ENCODE results near the gene DEGS2.

Gene DEGS2

GRCh38 chr14:100153560-100153959, 5.9 kb downstream of the DEGS2 start:
- no peak for TF ChIP-seq CTCF (IDR thresholded peaks at IDR 0.05; ENCODE audit: control insufficient read depth, extremely low read depth, insufficient read depth)
- H3K4me3 ChIP-seq (ENCODE audit: low read depth, low read length) = no peak overlapping the region
- no peak for DNase-seq (ENCODE audit: low read depth)

- no peak for TF ChIP-seq CTCF (IDR thresholded peaks at IDR 0.05; ENCODE audit: control insufficient read depth, extremely low read depth, insufficient read depth)
- H3K4me3 ChIP-seq (ENCODE audit: low read depth, low read length) = no peak overlapping the region
Observed at GRCh38 chr14:100152091-100152490, 7.4 kb downstream of the DEGS2 start.

GRCh38 chr14:100150932-100151587, 8.4 kb downstream of the DEGS2 start:
- H3K4me3 ChIP-seq (ENCODE audit: low read depth, low read length) = no peak overlapping the region
- no peak for DNase-seq (ENCODE audit: low read depth)
- TF ChIP-seq CTCF (IDR thresholded peaks at IDR 0.05; ENCODE audit: control insufficient read depth, extremely low read depth, insufficient read depth) = no peak

More at GRCh38 chr14:100152091-100152490, 7.4 kb downstream of the DEGS2 start:
- DNase-seq (ENCODE audit: low read depth) = no peak

- H3K4me3 ChIP-seq (ENCODE audit: low read depth, low read length) = no peak overlapping the region
- DNase-seq (ENCODE audit: low read depth) = no peak
- TF ChIP-seq CTCF (IDR thresholded peaks at IDR 0.05; ENCODE audit: control insufficient read depth, extremely low read depth, insufficient read depth) = no peak
Observed at GRCh38 chr14:100149851-100150611, 9.4 kb downstream of the DEGS2 start.

GRCh38 chr14:100148837-100149731, 10.4 kb downstream of the DEGS2 start:
- TF ChIP-seq CTCF (IDR thresholded peaks at IDR 0.05; ENCODE audit: control insufficient read depth, extremely low read depth, insufficient read depth) = no peak
- no peak for DNase-seq (ENCODE audit: low read depth)
- H3K4me3 ChIP-seq (ENCODE audit: low read depth, low read length) = no peak overlapping the region

GRCh38 chr14:100147691-100148464, 11.6 kb downstream of the DEGS2 start:
- no peak for TF ChIP-seq CTCF (IDR thresholded peaks at IDR 0.05; ENCODE audit: control insufficient read depth, extremely low read depth, insufficient read depth)
- no peak for DNase-seq (ENCODE audit: low read depth)
- no peak overlapping the region for H3K4me3 ChIP-seq (ENCODE audit: low read depth, low read length)

Measured in LNCaP clone FGC (cell line).